ACHN (cell line): Measurements from ENCODE around the gene RASGRF2.
"Not testable (repeated sequence)": the region's sequence is repeated elsewhere in the genome, so short reads cannot be mapped to it uniquely, and the experiment has no call there.

Experiments
- DNase-seq: peaks from one replicate; pipeline ENCODE4 v3.0.0-alpha.2; 2015
- in situ Hi-C: cut with HindIII; loops from 2 replicates; pipeline ENCODE4 v1.10.0; 2017; ENCODE audit warnings: low sequenced_read_pairs, low pct_ligation_motif_present, low pct_unique_long_range_greater_than_20kb

RASGRF2 gene

GRCh38 chr5:81093536-81094196 lies 133.5 kb downstream of the RASGRF2 start:
- in situ Hi-C loops = no loop called here
- DNase-seq = no peak

- DNase-seq = no peak
- in situ Hi-C loops = no loop called here
Observed at GRCh38 chr5:81095835-81096234, 135.7 kb downstream of the RASGRF2 start.

GRCh38 chr5:81097713-81098112 lies 137.6 kb downstream of the RASGRF2 start:
- in situ Hi-C loops = no loop called here
- DNase-seq = no peak

GRCh38 chr5:81105261-81105877 lies 145.2 kb downstream of the RASGRF2 start:
- no peak for DNase-seq
- in situ Hi-C loops = no loop called here

- DNase-seq = no peak
- in situ Hi-C loops = no loop called here
Observed at GRCh38 chr5:81115261-81115660, 155.1 kb downstream of the RASGRF2 start.

DNA sequence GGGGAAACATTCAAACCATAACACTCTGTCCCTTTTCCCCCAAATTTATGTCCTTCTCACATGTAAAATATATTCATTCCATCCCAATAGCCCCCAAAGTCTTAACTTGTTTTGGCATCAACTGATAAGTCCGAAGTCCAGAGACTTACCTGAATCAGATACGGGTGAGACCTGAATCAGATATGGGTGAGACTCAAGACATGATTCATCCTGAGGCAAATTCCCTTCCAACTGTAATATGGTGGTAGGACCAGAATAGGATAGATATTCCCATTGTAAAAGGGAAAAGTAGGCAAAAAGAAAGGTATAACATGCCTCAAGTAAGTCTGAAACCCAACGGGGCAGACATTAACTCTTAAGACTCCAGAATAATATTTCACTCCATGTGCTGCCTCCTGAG lies 157.4 kb downstream of the RASGRF2 start:
- no peak for DNase-seq
- in situ Hi-C loops = no loop called here

GRCh38 chr5:81121273-81121672 lies 161.1 kb downstream of the RASGRF2 start:
- in situ Hi-C loops = no loop called here
- DNase-seq = no peak

DNA sequence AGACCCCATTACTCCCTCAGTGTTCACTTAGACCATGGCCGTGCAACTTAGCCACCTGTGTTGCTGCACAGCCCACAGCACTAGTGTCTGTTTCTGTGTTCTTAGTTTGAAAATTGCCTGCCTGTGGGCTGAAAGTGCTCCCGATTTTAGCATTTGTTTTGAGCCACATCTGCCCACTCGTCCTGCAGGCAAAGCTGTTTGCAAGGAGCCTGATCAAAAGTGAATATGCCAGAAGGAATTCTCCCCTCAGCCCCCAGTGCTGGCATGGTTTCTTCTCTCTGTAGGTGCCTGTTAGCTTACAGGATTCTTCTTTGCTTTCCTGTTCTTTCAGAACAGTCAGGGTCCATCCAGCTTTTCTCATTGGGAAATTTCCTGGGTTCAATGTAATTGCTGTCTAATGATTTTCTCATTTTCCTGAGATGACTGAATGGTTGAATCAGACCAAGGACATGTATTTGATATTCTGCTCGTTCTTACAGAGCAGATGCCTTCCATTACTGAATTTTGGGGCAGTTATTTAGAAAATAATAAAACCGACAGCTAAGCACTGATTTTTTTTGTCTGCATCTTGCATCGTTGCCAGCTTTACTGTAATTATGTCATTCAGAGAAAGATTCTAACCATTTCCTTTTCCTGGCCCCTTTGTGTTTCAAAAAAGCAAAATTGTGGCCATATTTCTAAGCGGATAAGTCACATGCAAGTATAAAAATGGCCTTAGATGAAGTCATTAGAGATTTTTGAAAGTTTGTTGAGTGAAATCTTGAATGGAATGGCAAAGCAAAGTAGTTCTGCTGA lies 161.9 kb downstream of the RASGRF2 start:
- in situ Hi-C loops = no loop called here

GRCh38 chr5:81124689-81125088 lies 164.5 kb downstream of the RASGRF2 start:
- in situ Hi-C loops, DNase-seq: not testable (repeated sequence)

More for the DNA sequence above, 161.9 kb downstream of the RASGRF2 start:
- DNase-seq = no peak

DNA sequence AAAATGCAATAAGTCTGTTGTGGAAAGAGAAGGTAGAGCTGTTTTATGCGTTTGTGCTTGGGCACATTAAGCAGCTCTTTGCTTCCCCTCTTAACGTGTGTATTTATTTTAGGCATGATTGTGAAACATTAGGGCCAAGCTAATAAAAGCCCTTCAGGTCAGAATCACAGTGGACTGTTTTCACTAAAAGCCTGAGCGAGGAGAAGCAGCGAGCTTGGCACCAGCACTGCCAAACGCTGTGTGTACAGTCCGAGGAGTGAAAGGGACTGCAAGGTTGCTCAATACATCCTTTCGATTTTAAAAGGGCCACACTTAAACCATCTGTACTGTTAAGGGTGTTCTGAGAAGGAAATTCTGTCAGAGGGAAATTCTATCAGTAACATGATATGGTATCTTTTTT lies 165.8 kb downstream of the RASGRF2 start:
- in situ Hi-C loops = no loop called here
- no peak for DNase-seq

- DNase-seq = no peak
- in situ Hi-C loops = no loop called here
Observed at GRCh38 chr5:81128416-81128815, 168.3 kb downstream of the RASGRF2 start.

- in situ Hi-C loops = no loop called here
- no peak for DNase-seq
Observed at GRCh38 chr5:81132381-81132780, 172.2 kb downstream of the RASGRF2 start.

DNA sequence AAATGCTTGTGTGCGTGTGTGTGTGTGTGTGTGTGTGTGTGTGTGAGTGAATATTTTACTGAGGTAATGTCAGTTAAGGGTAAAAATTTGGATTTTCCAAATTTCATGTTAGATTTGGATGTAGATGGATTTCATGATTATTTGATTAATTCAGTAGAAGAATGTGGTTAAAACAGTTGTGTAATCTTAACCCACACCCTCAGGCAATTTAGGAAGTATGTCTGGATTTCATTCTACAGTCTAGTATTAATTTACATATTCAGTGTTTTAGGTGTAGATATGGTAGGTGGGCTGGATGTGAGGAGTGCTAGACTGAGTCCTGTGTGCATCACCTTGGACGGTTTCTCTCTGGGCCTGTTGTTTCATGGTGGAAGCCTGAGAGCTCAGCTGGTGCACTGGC lies 173.9 kb downstream of the RASGRF2 start:
- no peak for DNase-seq
- in situ Hi-C loops = no loop called here

GRCh38 chr5:81134566-81134965 lies 174.4 kb downstream of the RASGRF2 start:
- in situ Hi-C loops = no loop called here
- no peak for DNase-seq

DNA sequence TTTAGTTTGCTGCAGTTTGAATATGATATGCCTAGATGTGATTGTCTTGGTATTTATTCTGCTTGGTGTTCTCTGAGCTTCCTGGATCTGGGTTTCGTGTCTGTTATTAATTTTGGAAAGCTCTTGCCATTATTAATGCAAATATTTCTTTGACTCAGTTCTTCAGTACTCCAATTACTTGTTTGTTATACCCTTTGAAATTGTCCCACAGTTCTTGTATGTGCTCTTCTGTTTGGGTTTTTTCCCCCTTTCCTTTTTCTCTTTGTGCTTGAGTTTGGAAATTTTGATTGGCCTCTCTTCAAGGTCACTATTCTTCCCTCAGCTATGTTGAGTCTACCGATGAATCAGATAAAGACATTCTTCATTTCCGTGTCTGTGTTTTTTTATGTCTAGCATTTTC lies 176.4 kb downstream of the RASGRF2 start:
- DNase-seq = no peak
- in situ Hi-C loops = no loop called here

GRCh38 chr5:81137833-81138232 lies 177.7 kb downstream of the RASGRF2 start:
- in situ Hi-C loops = no loop called here

GRCh38 chr5:81140441-81140840 lies 180.3 kb downstream of the RASGRF2 start:
- DNase-seq = no peak
- in situ Hi-C loops = no loop called here

More at GRCh38 chr5:81137833-81138232, 177.7 kb downstream of the RASGRF2 start:
- DNase-seq = no peak

GRCh38 chr5:81140943-81141342 lies 180.8 kb downstream of the RASGRF2 start:
- no peak for DNase-seq
- in situ Hi-C loops = no loop called here

- DNase-seq = no peak
- in situ Hi-C loops = no loop called here
Observed at GRCh38 chr5:81142108-81142507, 181.9 kb downstream of the RASGRF2 start.
